Measurements from ENCODE around the gene SETD1A. TPM values are rescaled to one million over a fixed set of nuclear protein-coding genes. Genes with fewer than 3 reads are reported as not detected.

The SETD1A gene
- total RNA-seq, 2 donors from 2014 or later = 27.5 to 40.0 TPM

DNA sequence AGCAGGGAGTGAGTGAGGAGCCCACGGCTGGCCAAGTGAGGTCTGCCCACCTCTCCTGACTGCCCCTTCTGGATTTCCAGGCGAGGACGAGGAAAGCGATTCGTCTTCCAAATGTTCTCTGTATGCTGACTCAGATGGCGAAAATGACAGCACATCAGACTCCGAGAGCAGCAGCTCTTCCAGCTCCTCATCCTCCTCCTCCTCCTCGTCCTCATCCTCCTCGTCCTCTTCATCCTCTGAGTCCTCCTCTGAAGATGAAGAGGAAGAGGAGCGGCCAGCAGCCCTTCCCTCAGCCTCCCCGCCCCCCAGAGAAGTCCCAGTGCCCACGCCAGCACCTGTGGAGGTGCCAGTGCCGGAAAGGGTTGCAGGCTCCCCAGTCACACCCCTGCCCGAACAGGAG, 13.7 kb downstream of the SETD1A start:
- Mint-ChIP-seq H3K9me3 (no peaks in the 10 kb centered on the region), H3K36me3 (peaks cover 41% of the 10 kb centered on the region), H3K27ac (no peak overlapping the region), H3K27me3 (no peaks in the 10 kb centered on the region), H3K4me3 (no peak overlapping the region), H3K4me1 (ENCODE audit: low read depth in 2 of 2) (peaks cover 13 to 26% of the 10 kb centered on the region in 2 donors)
- ATAC-seq (no peak), DNase-seq (ENCODE audit: low spot score) (no peak)

DNA sequence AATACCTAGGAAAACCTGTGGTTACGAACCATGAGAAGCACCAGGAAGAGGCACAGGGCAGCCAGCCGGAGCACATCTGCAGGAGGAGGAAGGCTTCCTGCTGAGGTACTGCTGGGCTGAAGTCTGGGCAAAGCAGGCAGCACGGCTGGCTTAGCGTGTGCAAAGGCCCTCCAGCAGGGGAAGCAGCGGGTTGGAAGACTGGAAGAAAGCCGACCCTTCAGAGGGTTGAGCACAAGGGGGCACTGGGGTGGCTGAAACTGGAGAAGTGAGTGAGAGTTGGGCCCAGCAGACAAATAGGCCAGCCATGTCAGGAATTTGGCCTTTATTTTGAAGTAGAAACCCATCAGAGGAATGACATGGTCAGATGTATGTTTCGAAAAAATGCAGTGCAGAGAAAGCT, 15.3 kb downstream of the SETD1A start:
- no peak for ATAC-seq
- H3K9me3 Mint-ChIP-seq = no peaks in the 10 kb centered on the region
- DNase-seq (ENCODE audit: low spot score) = no peak
- peaks cover 35% of the 10 kb centered on the region for H3K36me3 Mint-ChIP-seq
- no peak overlapping the region for H3K4me3 Mint-ChIP-seq
- peaks cover 13 to 25% of the 10 kb centered on the region in 2 donors for H3K4me1 Mint-ChIP-seq (ENCODE audit: low read depth in 2 of 2)
- H3K27ac Mint-ChIP-seq = peak overlapping the region in 1 of 2 donors; percentile 73
- no peaks in the 10 kb centered on the region for H3K27me3 Mint-ChIP-seq

DNA sequence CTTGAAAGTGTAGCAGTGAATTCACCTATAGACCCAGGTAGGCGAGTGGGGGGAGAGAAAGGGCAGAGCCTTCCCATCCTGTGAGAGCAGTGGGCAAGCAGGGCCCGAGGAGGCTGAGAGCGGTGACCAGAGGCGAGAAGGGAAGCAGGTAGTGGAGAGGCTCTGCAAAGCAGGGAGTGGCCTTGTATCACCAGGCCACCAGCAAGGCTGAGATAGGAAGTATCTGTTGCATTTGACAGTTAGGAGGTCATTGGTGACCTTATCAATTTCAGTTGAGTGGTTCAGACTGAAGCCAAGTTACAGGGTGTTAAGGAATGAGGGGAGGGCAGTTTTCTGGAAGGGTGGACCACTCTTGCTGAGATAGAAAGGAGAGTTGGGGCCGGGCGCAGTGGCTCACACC, 16.8 kb downstream of the SETD1A start:
- H3K27me3 Mint-ChIP-seq = no peaks in the 10 kb centered on the region

DNA sequence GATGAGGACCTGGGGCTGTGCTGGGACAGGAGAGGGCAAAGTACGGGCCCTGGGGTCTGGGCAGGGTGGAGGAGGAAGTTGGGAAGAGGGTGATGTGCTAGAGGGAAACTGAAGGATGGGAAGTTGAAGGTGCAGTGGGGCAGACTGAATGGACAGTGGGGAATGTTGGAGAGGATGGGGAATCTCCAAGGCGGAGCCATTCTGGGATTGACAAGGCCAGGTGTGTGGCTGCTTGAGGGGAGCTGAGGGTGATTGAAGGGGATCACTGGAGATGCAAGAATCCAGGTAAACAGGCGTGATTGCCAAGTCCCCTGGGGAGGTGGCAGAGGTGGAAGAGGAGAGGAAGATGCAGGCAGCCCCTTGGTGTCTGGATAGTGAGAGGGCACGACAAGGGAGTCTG, 18.9 kb downstream of the SETD1A start:
- Mint-ChIP-seq H3K4me1 (ENCODE audit: low read depth in 2 of 2) (peaks cover 13 to 21% of the 10 kb centered on the region in 2 donors), H3K27me3 (no peaks in the 10 kb centered on the region), H3K4me3 (no peak overlapping the region), H3K36me3 (peaks cover 24% of the 10 kb centered on the region), H3K9me3 (no peaks in the 10 kb centered on the region), H3K27ac (no peak overlapping the region)
- DNase-seq (ENCODE audit: low spot score) (no peak), ATAC-seq (no peak)

More for the DNA sequence above, 16.8 kb downstream of the SETD1A start:
- DNase-seq (ENCODE audit: low spot score) (no peak), ATAC-seq (no peak)
- Mint-ChIP-seq H3K27ac (no peak overlapping the region), H3K4me3 (no peak overlapping the region), H3K9me3 (no peaks in the 10 kb centered on the region), H3K36me3 (peaks cover 34% of the 10 kb centered on the region), H3K4me1 (ENCODE audit: low read depth in 2 of 2) (peaks cover 13 to 28% of the 10 kb centered on the region in 2 donors)

DNA sequence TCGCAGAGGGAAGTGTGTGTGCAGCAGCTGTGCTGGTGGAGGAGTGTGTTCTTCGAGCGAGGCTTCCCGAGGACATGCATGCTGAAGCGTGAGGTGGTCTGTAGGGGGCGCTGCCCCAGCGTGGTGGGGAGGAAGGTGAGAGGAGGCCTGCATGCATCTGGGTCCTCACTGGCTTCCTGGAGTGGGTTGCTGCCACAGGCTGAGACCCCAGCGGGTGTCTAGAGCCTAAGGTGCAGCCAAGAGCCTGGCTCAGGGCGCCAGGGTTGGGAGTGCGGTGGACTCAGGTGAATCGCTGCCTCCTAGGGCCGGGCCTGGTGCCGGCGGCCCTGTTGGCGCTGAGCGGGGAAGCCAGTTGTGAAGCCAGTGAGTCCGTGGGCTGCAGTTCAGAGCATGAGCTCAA, 19.9 kb downstream of the SETD1A start:
- H3K27me3 Mint-ChIP-seq = no peaks in the 10 kb centered on the region
- H3K27ac Mint-ChIP-seq = no peak overlapping the region
- DNase-seq (ENCODE audit: low spot score) (no peak), ATAC-seq (peak in 1 of 2 donors; percentile 8)
- H3K9me3 Mint-ChIP-seq = no peaks in the 10 kb centered on the region
- peaks cover 18% of the 10 kb centered on the region for H3K36me3 Mint-ChIP-seq
- no peak overlapping the region for H3K4me3 Mint-ChIP-seq
- peaks cover 13 to 22% of the 10 kb centered on the region in 2 donors for H3K4me1 Mint-ChIP-seq (ENCODE audit: low read depth in 2 of 2)

DNA sequence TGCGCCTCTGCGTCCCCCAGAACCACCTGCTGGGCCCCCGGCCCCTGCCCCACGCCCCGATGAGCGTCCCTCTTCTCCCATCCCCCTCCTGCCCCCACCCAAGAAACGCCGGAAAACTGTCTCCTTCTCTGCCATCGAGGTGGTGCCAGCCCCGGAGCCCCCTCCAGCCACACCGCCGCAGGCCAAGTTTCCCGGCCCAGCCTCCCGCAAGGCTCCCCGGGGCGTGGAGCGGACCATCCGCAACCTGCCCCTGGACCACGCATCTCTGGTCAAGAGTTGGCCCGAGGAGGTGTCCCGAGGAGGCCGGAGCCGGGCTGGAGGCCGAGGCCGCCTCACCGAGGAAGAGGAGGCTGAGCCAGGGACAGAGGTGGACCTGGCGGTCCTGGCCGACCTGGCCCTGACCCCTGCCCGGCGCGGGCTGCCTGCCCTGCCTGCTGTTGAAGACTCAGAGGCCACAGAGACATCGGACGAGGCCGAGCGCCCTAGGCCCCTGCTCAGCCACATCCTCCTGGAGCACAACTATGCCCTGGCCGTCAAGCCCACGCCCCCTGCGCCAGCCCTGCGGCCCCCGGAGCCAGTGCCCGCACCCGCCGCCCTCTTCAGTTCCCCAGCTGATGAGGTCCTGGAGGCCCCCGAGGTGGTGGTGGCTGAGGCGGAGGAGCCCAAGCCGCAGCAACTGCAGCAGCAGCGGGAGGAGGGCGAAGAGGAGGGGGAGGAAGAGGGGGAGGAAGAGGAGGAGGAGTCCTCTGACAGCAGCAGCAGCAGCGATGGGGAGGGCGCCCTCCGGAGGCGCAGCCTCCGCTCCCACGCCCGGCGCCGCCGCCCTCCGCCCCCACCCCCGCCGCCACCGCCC, 21.8 kb downstream of the SETD1A start:
- Mint-ChIP-seq H3K4me1 (ENCODE audit: low read depth in 2 of 2) (peaks cover under 1 to 17% of the 10 kb centered on the region in 2 donors), H3K27me3 (no peaks in the 10 kb centered on the region), H3K4me3 (no peak overlapping the region), H3K27ac (peak overlapping the region in 1 of 2 donors; percentile 62), H3K9me3 (no peaks in the 10 kb centered on the region), H3K36me3 (peaks cover 1% of the 10 kb centered on the region)
- no peak for ATAC-seq
- DNase-seq (ENCODE audit: low spot score) = no peak

DNA sequence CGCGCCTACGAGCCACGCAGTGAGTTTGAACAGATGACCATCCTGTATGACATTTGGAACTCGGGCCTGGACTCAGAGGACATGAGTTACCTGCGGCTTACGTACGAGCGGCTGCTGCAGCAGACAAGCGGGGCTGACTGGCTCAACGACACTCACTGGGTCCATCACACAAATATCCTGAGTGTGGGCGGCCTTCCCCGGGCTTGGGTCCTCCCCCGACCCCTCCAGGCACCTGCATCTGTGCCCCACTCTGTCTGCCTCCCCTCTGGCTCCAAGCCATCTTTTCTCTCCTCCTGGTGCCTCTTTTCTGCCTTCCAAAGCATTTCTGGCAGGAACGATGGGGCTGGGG, 22.4 kb downstream of the SETD1A start:
- DNase-seq (ENCODE audit: low spot score) (no peak), ATAC-seq (no peak)
- Mint-ChIP-seq H3K27ac (no peak overlapping the region), H3K9me3 (no peaks in the 10 kb centered on the region), H3K27me3 (no peaks in the 10 kb centered on the region), H3K4me3 (no peak overlapping the region), H3K4me1 (ENCODE audit: low read depth in 2 of 2) (peaks cover 0 to 17% of the 10 kb centered on the region in 2 donors), H3K36me3 (no peaks in the 10 kb centered on the region)

DNA sequence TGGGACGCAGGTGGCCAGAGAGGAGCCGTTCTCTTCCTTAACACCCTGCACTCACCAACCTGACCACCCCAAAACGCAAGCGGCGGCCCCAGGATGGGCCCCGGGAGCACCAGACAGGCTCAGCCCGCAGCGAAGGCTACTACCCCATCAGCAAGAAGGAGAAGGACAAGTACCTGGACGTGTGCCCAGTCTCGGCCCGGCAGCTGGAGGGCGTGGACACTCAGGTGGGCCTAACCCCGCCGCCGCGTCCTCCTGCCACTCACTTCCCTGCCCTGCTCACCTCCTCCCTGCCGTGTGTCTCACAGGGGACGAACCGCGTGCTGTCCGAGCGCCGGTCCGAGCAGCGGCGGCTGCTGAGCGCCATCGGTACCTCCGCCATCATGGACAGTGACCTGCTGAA, 22.9 kb downstream of the SETD1A start:
- Mint-ChIP-seq H3K27ac (no peak overlapping the region), H3K9me3 (no peaks in the 10 kb centered on the region), H3K4me3 (no peak overlapping the region), H3K4me1 (ENCODE audit: low read depth in 2 of 2) (peaks cover 0 to 17% of the 10 kb centered on the region in 2 donors), H3K27me3 (no peaks in the 10 kb centered on the region), H3K36me3 (no peaks in the 10 kb centered on the region)
- ATAC-seq (no peak), DNase-seq (ENCODE audit: low spot score) (no peak)

DNA sequence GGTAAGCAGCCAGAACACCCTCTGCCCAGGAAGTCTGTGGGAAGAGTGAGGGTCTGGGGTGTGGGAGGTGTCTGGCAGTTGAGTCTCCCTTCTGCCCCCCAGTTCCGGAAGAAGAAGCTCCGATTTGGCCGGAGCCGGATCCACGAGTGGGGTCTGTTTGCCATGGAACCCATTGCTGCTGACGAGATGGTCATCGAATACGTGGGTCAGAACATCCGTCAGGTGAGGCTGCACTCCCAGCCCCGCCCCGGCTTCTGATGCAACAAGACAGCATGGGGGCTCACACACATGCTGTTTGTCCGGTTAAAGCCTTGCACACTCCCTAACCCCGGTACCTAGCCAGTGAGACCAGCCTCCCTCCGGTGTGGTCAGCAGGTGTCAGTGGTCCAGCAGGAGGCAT, 23.4 kb downstream of the SETD1A start:
- DNase-seq (ENCODE audit: low spot score) (no peak), ATAC-seq (no peak)
- no peaks in the 10 kb centered on the region for H3K36me3 Mint-ChIP-seq
- H3K4me3 Mint-ChIP-seq = no peak overlapping the region
- no peak overlapping the region for H3K27ac Mint-ChIP-seq
- peaks cover 0 to 14% of the 10 kb centered on the region in 2 donors for H3K4me1 Mint-ChIP-seq (ENCODE audit: low read depth in 2 of 2)
- no peaks in the 10 kb centered on the region for H3K9me3 Mint-ChIP-seq
- H3K27me3 Mint-ChIP-seq = no peaks in the 10 kb centered on the region

DNA sequence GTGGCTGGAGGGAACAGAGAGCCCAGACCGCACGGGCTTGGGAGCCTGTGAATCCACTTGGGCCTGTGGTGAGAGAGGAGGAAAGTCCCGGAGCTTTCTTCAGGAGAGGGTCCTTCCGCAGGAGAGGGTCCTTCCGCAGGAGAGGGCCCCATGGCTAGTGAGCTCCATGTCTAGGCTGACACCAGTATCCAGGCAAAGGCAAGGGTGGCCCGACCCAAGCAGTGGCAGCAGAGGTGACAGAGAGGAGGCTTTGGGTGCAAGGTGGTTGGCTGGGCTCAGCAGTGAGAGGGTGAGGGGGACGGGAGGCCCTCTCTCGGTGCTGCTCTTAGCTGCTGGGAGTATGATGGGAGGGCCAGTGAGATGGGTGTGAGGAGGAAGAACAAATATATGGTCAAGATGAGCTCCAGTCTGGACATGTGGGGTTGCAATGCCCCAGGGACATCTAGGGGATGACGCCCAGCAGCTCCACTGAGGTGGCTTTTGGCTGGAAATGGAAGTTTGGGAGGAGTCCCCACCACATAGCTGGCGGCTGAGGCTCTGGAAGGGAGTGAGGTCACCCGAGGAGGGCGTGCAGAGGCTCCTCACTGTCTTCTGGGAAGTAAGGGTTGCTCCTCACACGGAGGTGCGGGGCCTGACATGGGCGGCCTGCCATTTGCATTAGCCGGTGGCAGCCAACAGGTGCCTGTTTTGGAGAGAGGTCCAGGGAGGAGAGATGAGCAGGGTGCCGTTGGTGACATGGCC, 25.2 kb downstream of the SETD1A start:
- H3K4me1 Mint-ChIP-seq (ENCODE audit: low read depth in 2 of 2) = peaks cover 0 to 9% of the 10 kb centered on the region in 2 donors
- ATAC-seq (no peak), DNase-seq (ENCODE audit: low spot score) (no peak)
- no peak overlapping the region for H3K4me3 Mint-ChIP-seq
- no peaks in the 10 kb centered on the region for H3K27me3 Mint-ChIP-seq
- H3K27ac Mint-ChIP-seq = no peak overlapping the region
- H3K9me3 Mint-ChIP-seq = no peaks in the 10 kb centered on the region
- H3K36me3 Mint-ChIP-seq = no peaks in the 10 kb centered on the region

DNA sequence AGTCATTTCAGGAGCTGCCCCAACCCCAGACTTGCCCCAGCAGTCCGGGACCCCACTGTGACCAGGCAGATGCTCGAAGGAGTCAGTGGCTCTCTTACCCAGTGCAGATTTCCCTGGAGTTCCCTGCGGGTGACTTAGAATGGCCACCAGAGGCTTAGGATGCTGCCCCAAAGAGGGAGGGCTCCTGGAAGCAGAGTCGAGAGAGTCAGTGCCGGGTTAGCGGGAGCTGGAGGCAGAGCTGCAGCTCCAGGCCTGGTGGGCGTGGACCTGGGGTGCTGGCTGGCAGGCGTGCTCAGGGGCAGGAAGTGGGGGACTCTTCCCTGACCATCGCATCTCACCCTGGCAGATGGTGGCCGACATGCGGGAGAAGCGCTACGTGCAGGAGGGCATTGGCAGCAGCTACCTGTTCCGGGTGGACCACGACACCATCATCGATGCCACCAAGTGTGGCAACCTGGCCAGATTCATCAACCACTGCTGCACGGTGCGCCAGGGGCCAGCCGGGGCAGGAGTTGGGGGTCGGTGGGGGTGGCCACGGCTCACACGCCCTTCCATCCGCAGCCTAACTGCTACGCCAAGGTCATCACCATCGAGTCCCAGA, 25.8 kb downstream of the SETD1A start:
- Mint-ChIP-seq H3K27ac (no peak overlapping the region), H3K36me3 (no peaks in the 10 kb centered on the region), H3K9me3 (no peaks in the 10 kb centered on the region), H3K27me3 (no peaks in the 10 kb centered on the region), H3K4me1 (ENCODE audit: low read depth in 2 of 2) (peaks cover 0 to 9% of the 10 kb centered on the region in 2 donors), H3K4me3 (no peak overlapping the region)
- no peak for DNase-seq (ENCODE audit: low spot score)
- no peak for ATAC-seq

DNA sequence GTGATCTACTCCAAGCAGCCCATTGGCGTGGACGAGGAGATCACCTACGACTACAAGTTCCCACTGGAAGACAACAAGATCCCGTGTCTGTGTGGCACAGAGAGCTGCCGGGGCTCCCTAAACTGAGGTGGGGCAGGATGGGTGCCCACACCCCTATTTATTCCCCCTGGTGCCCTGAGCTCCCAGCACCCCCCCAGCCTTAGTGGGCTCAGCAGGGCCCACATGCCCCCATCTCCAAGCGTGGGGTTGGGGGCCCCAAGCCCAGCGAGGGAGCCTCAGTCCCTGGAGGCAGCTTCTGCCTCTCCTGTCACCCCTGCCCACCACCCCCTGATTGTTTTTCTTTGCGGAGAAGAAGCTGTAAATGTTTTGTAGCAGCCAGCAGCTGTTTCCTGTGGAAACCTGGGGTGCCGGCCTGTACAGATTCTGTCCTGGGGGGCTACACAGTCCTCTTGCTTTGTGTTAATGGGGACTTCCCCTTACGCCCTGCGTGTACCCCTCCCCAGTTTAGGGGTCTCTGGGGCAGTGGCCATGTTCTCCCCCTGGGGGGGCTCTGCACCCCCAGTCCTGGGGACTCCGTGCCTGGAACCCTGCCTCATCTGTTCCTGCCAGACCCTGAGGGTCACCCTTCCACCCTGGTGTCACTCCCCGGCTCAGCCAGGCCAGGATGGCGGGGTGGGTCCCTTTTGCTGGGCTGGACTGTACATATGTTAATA, 26.5 kb downstream of the SETD1A start:
- Mint-ChIP-seq H3K27ac (no peak overlapping the region), H3K27me3 (no peaks in the 10 kb centered on the region), H3K36me3 (no peaks in the 10 kb centered on the region), H3K9me3 (no peaks in the 10 kb centered on the region), H3K4me3 (no peak overlapping the region), H3K4me1 (ENCODE audit: low read depth in 2 of 2) (peaks cover 0 to 7% of the 10 kb centered on the region in 2 donors)
- ATAC-seq (no peak), DNase-seq (ENCODE audit: low spot score) (no peak)

DNA sequence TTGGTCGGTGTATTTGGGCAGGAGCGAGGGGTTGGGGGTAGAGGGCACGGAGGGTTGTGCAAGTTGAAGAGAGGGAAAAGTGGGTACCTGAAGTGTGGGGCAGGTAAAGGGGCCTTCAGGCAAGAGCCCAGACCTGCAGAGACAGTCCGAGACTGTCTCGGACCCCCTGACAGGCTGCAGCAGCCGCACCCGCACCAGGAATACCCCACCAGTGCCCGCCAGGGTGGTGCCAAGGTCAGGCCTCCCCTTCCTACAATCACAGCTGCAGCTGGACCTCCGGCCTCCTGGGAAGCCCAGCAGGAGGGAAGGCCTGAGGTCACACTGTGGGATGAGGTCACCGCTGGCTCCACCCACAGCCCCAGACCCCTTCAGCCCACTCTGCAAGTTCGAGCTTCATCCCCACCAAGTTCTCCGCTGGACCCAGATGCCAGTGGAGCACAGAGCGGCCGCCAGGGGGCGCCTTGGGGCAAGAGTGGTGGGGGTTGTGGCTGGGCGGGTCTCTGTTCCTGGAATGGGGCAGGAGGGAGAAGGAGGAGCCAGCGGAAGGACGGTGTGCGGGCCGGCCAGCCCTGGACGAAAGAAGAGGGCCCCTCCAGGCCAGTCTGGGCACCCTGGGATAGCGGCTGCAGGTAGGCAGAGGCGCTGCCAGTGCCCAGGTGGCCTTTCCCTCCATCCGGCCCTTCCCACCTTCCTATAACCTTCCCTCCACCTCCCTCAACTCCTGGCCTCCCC, 27.3 kb downstream of the SETD1A start, which contains the start of gene HSD3B7:
TSS of gene HSD3B7 (plus strand) at position 539 of the 732 bp plus-strand sequence. CDS start 452 bp downstream, outside the sequence.
- DNase-seq (ENCODE audit: low spot score) = peak; percentile 85
- no peak within 1 kb of the TSS for H3K27ac Mint-ChIP-seq

More for the DNA sequence above, 27.3 kb downstream of the SETD1A start, which contains the start of gene HSD3B7:
- no peaks in the 10 kb centered on the region for H3K27me3 Mint-ChIP-seq
- H3K9me3 Mint-ChIP-seq = no peaks in the 10 kb centered on the region
- ATAC-seq = peak; percentile 74 to 86
- peaks cover 0 to 7% of the 10 kb centered on the region in 2 donors for H3K4me1 Mint-ChIP-seq (ENCODE audit: low read depth in 2 of 2)
- H3K4me3 Mint-ChIP-seq = no peak within 1 kb of the TSS
- H3K36me3 Mint-ChIP-seq = no peaks in the 10 kb centered on the region
